HCT116 (cell line): ENCODE data around the gene MYBL2. TPM values are rescaled to one million over a fixed set of nuclear protein-coding genes. Genes with fewer than 3 reads are reported as not detected.
A peak's percentile ranks its signal among the peaks of the same experiment; 100 is the strongest.

Experiments used
- ATAC-seq: fragments of 200-7000 bp; cut with Tn5 transposase; 2 replicates; pipeline ENCODE4 v1.9.1; 2020; ENCODE audit warnings: mild to moderate bottlenecking, moderate library complexity
- Bru-seq: library from RNA; stranded (reverse); fragments of 400-500 nt; gene quantifications from one replicate; lab custom pipeline; 2021; lab: Mats Ljungman, UMichigan
- BruChase-seq, 2 experiments: library from RNA; stranded (reverse); fragments of 400-500 nt; gene quantifications; one replicate each; lab custom pipeline; 2021; lab: Mats Ljungman, UMichigan
- BruUV-seq: library from RNA; stranded (reverse); fragments of 400-500 nt; replicated peaks from 2 replicates; lab custom pipeline; 2021; lab: Mats Ljungman, UMichigan
- CTCF ChIA-PET: fragments of 300-600 bp; sonication (Branson Sonifier 250); formaldehyde crosslinking; loops from one replicate; lab custom pipeline; 2021; ENCODE audit warnings: antibody characterized with exemption; lab: Charles Lee
- POLR2A ChIA-PET: fragments of 300-600, 350-600 bp; sonication (Branson Sonifier 250); formaldehyde crosslinking; loops from one replicate; lab custom pipeline; 2021; ENCODE audit warnings: antibody characterized with exemption; lab: Charles Lee
- RAD21 ChIA-PET, 2 experiments: fragments of 300-600 bp; sonication (Branson Sonifier 250); formaldehyde crosslinking; loops; one replicate each; lab custom pipeline; 2023; ENCODE audit warnings: low total read pairs in 2 of 2; ENCODE audit not compliant: uncharacterized antibody in 2 of 2, unreplicated experiment in 2 of 2, low non-redundant PET in 1 of 2; lab: Charles Lee
- DNase-seq: peaks from one replicate; pipeline ENCODE4 v3.0.0-alpha.2; 2010; ENCODE audit warnings: low read depth, low spot score
- H2AFZ ChIP-seq: fragments of 200-600 bp; shearing (Covaris generic), sonication (generic); 2 replicates; pipeline ENCODE4 v1.6.1; 2017; ENCODE audit warnings: low read depth, mixed run types, mixed read lengths, antibody characterized with exemption, low read length; ENCODE audit not compliant: poor library complexity, severe bottlenecking
- H3K27ac ChIP-seq: 2 replicates; pipeline ENCODE4 v1.5.1; 2012; ENCODE audit warnings: low read depth, low read length
- H3K27me3 ChIP-seq: fragments of 200-600 bp; sonication (generic); 2 replicates; pipeline ENCODE4 v1.6.1; 2016; ENCODE audit warnings: mixed run types, low read length, mixed read lengths; ENCODE audit not compliant: insufficient read depth
- H3K36me3 ChIP-seq, 2 experiments: fragments of 200-500 bp in 1 of 2; fragments of 200-600 bp in 1 of 2; sonication (Bioruptor generic) in 1 of 2; sonication (generic) in 1 of 2; 2 replicates each; pipeline versions ENCODE4 v1.5.1 to v1.6.1; 2014 to 2016; ENCODE audit warnings: low read length in 2 of 2, inconsistent platforms in 1 of 2, mixed read lengths in 1 of 2, mixed run types in 1 of 2; ENCODE audit not compliant: insufficient read depth in 2 of 2, control insufficient read depth in 1 of 2
- H3K4me1 ChIP-seq, 2 experiments: fragments of 200-600 bp in 1 of 2; sonication (generic) in 1 of 2; 2 replicates each; pipeline versions ENCODE4 v1.5.1 to v1.6.1; 2012 to 2017; ENCODE audit warnings: low read length in 2 of 2, inconsistent platforms in 1 of 2, mild to moderate bottlenecking in 1 of 2, mixed read lengths in 1 of 2, mixed run types in 1 of 2, moderate library complexity in 1 of 2; ENCODE audit not compliant: insufficient read depth in 2 of 2, control insufficient read depth in 1 of 2
- H3K4me2 ChIP-seq: fragments of 200-600 bp; sonication (generic); 2 replicates; pipeline ENCODE4 v1.6.1; 2017; ENCODE audit warnings: mixed run types, low read length, mixed read lengths
- H3K4me3 ChIP-seq, 2 experiments: fragments of 200-600 bp in 1 of 2; sonication (generic) in 1 of 2; replicated peaks in 1 of 2; 2 replicates each; pipeline ENCODE4 v1.5.1; 2011 to 2016; ENCODE audit warnings: low read length in 2 of 2, control low read depth in 1 of 2, low read depth in 1 of 2, mild to moderate bottlenecking in 1 of 2, mixed read lengths in 1 of 2, mixed run types in 1 of 2
- H3K79me2 ChIP-seq: fragments of 200-600 bp; sonication (generic); 2 replicates; pipeline ENCODE4 v1.6.1; 2017; ENCODE audit warnings: mild to moderate bottlenecking, mixed run types, low read length, moderate library complexity, mixed read lengths; ENCODE audit not compliant: insufficient read depth
- H3K9ac ChIP-seq: fragments of 200-600 bp; sonication (generic); 2 replicates; pipeline ENCODE4 v1.6.1; 2016; ENCODE audit warnings: low read length, mixed read lengths
- H3K9me2 ChIP-seq: fragments of 200-600 bp; sonication (generic), shearing (Covaris generic); 2 replicates; pipeline ENCODE4 v1.6.1; 2017; ENCODE audit warnings: mixed run types, mild to moderate bottlenecking, moderate library complexity; ENCODE audit not compliant: insufficient read depth
- H3K9me3 ChIP-seq, 2 experiments: fragments of 200-500 bp in 1 of 2; fragments of 200-600 bp in 1 of 2; sonication (Bioruptor generic) in 1 of 2; sonication (generic) in 1 of 2; 2 replicates each; pipeline ENCODE4 v1.6.1; 2014 to 2017; ENCODE audit warnings: low read length in 2 of 2, mixed read lengths in 2 of 2, inconsistent platforms in 1 of 2, low read depth in 1 of 2, mild to moderate bottlenecking in 1 of 2, mixed run types in 1 of 2, moderate library complexity in 1 of 2; ENCODE audit not compliant: control insufficient read depth in 1 of 2, insufficient read depth in 1 of 2
- H4K20me1 ChIP-seq: fragments of 200-600 bp; sonication (generic), shearing (Covaris generic); 2 replicates; pipeline ENCODE4 v1.6.1; 2017; ENCODE audit warnings: mixed run types, mild to moderate bottlenecking, moderate library complexity; ENCODE audit not compliant: insufficient read depth
- ATF3 ChIP-seq: IDR thresholded peaks from 2 replicates; pipeline ENCODE4 v1.6.1; 2012
- CEBPB ChIP-seq: IDR thresholded peaks from 2 replicates; pipeline ENCODE4 v1.6.1; 2012; ENCODE audit warnings: low read depth
- MAX ChIP-seq: IDR thresholded peaks from 2 replicates; pipeline ENCODE4 v1.6.1; 2012
- POLR2AphosphoS5 ChIP-seq: IDR thresholded peaks from 2 replicates; pipeline ENCODE4 v1.6.1; 2011; ENCODE audit warnings: mild to moderate bottlenecking, low read depth, low read length, moderate library complexity
- SIN3A ChIP-seq: IDR thresholded peaks from 2 replicates; pipeline ENCODE4 v1.6.1; 2012; ENCODE audit warnings: low read depth
- ZFX ChIP-seq: fragments of 450-650 bp; IDR thresholded peaks from 2 replicates; pipeline ENCODE4 v1.6.1; 2017
- intact Hi-C: fragments of 100-400 bp; cut with micrococcal nuclease; formaldehyde crosslinking; loops from 2 replicates; pipeline ENCODE4 v1.10.0; 2022
- long read RNA-seq: library from polyadenylated mRNA; unstranded; transcript quantifications from one replicate; pipeline ENCODE4 v2.0.0, GENCODE V29; 2021; ENCODE audit not compliant: unreplicated experiment
- polyA plus RNA-seq: library from polyadenylated mRNA; unstranded; fragments of >200 nt; gene quantifications from 2 replicates; pipeline ENCODE4 v1.2.1, GENCODE V29; 2012; ENCODE audit warnings: missing spikeins
- total RNA-seq: library from RNA; stranded (reverse); gene quantifications from one replicate; pipeline ENCODE4 v1.2.1, GENCODE V29; 2021; ENCODE audit not compliant: unreplicated experiment

MYBL2 gene
- total RNA-seq (92.1 TPM), Bru-seq, nascent RNA (percentile 61 among the genes with signal in this experiment), BruChase-seq, experiment 1, labeled RNA remaining after a 6-hour chase (percentile 64 among the genes with signal in this experiment), BruChase-seq, experiment 2, labeled RNA remaining after a 2-hour chase (percentile 57 among the genes with signal in this experiment)
- polyA plus RNA-seq = 54.6 and 68.5 TPM in 2 replicates
- long read RNA-seq, transcript MYBL2-202 (13 exons, 2,704 nt) = minor isoform, 7 of 219 reads
- long read RNA-seq, transcript MYBL2-201 (14 exons, 2,639 nt) = major isoform, 128 of 219 reads
- long read RNA-seq, partial matches to known transcripts = 36 of 219 reads
- long read RNA-seq, other reads (novel, unspliced or antisense) = 48 of 219 reads

DNA sequence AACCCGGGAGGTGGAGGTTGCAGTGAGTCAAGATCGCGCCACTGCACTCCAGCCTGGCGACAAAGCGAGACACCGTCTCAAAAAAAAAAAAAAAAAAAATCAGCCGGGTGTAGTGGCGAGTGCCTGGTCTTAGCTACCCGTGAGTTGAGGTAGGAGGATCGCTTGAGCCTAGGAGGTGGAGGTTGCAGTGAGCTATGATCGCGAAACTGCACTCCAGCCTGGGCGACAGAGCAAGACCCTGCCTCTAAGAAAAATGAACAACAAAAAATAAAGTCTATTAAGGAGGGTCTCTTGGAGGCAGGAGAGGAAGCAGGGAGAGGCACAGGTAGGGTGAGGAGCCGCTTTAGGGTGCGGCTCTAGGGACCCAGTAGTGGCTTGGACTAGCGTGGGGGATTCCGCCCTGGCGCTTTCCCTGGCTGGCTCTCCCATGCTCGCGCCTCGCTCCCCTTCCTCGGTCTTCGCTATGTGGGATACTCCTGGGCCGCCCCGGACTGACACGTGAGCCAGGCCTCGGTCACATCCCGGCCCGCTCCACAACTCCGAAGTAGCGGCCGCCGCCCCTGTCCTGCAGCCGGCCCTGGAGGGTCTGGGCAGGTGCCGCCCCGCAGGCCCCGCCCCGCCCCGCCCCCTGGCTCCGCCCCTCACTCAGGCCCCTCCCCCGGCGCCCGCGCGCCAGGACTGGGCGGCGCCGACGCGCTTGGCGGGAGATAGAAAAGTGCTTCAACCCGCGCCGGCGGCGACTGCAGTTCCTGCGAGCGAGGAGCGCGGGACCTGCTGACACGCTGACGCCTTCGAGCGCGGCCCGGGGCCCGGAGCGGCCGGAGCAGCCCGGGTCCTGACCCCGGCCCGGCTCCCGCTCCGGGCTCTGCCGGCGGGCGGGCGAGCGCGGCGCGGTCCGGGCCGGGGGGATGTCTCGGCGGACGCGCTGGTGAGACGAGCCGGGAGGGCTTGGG, at the start of gene MYBL2:
MYBL2 (plus strand) TSS at position 739 of the 953 bp plus-strand sequence; CDS start at position 909, 170 bp downstream.
- TF ChIP-seq POLR2AphosphoS5 (peak; percentile 65), MAX (peak; percentile 81), CEBPB (no peak), SIN3A (peak; percentile 79)
- no TSS peak for BruUV-seq
- ATAC-seq (peak; percentile 89), DNase-seq (peak; percentile 18)
- H3K9ac ChIP-seq = peak within 1 kb of the TSS; percentile 90
- peaks cover 0 to 7% of the 10 kb centered on the region in 2 experiments; a peak in 1 of 4 replicates for H3K36me3 ChIP-seq
- H3K9me2 ChIP-seq = no peaks in the 10 kb centered on the region
- no peaks in the 10 kb centered on the region for H3K9me3 ChIP-seq
- CTCF ChIA-PET = no interaction called here
- POLR2A ChIA-PET = no interaction called here
- intact Hi-C loops = no loop called here
- no peaks in the 10 kb centered on the region for H4K20me1 ChIP-seq
- RAD21 ChIA-PET = no interaction called here
- H2AFZ ChIP-seq = peak within 1 kb of the TSS; percentile 61
- peaks cover 21 to 41% of the 10 kb centered on the region in 2 experiments; a peak in 3 of 4 replicates for H3K4me1 ChIP-seq
- peaks cover 39% of the 10 kb centered on the region for H3K79me2 ChIP-seq
- peak within 1 kb of the TSS; percentile 78 to 88 for H3K4me3 ChIP-seq
- peak within 1 kb of the TSS; percentile 96 for H3K4me2 ChIP-seq
- peak within 1 kb of the TSS; percentile 51; the same call in 1 of the 2 replicates for H3K27ac ChIP-seq
- H3K27me3 ChIP-seq = no peaks in the 10 kb centered on the region

GRCh38 chr20:43631598-43631997, 35.3 kb upstream of the MYBL2 start:
- H3K9me2 ChIP-seq = no peaks in the 10 kb centered on the region
- RAD21 ChIA-PET = no interaction called here
- TF ChIP-seq ZFX (no peak), ATF3 (no peak), POLR2AphosphoS5 (no peak)
- TF ChIP-seq, all 23 proteins: peak for 0
- H3K27me3 ChIP-seq = no peaks in the 10 kb centered on the region
- POLR2A ChIA-PET = no interaction called here
- no peak overlapping the region for H3K4me3 ChIP-seq
- no peak for DNase-seq
- no peaks in the 10 kb centered on the region for H3K4me1 ChIP-seq
- BruUV-seq = no TSS peak
- ATAC-seq = no peak
- peaks cover 0 to 2% of the 10 kb centered on the region in 2 experiments; a peak in 1 of 4 replicates for H3K36me3 ChIP-seq
- H3K79me2 ChIP-seq = no peaks in the 10 kb centered on the region
- intact Hi-C loops = no loop called here
- no peaks in the 10 kb centered on the region for H4K20me1 ChIP-seq
- no peak overlapping the region for H3K27ac ChIP-seq
- CTCF ChIA-PET = no interaction called here
- no peak overlapping the region for H3K4me2 ChIP-seq
- no peak overlapping the region for H2AFZ ChIP-seq
- H3K9me3 ChIP-seq = no peaks in the 10 kb centered on the region
- H3K9ac ChIP-seq = no peak overlapping the region
